GM12801 (cell line): Measurements from ENCODE around the gene TOMM5.

ENCODE experiments used
- CTCF ChIP-seq: IDR thresholded peaks from one replicate; pipeline ENCODE4 v1.5.1; 2011; ENCODE audit warnings: control low read depth; ENCODE audit not compliant: insufficient read length; ENCODE audit errors: extremely low read depth

Gene TOMM5

DNA sequence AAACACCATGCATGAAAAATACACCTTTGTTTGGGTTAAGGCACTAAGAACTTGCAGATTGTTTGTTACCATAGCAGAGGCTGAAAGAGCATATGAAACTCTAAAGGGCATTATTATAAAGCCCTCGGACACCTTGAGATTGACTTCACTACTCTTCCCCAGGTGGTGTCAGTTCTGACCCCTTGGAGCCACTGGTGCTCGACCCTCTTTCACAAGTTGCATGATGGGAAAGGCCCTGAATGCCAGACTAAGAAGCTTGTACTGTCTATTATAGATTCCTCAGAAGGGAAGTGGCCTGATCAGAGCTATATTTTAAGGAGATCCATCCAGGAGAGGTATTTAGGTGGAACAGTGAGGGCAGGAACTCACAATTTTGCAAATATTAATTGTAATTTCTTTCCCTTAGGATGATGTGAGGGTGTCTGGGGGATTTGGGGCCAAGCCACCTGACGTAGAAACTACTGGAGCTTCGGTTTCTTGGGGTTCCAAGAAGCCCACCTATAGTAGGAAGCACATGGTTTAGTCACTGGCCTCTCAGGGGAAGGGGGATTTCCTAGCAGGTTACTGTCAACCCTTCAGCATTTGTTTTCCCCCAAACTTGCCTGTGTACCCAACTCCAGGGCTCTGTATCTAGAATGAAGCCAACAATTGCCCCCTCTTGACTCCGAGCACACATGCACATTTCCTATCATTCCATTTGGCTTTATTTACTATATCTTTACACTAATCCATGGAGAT lies 32.4 kb downstream of the TOMM5 start:
- no peak for TF ChIP-seq CTCF

DNA sequence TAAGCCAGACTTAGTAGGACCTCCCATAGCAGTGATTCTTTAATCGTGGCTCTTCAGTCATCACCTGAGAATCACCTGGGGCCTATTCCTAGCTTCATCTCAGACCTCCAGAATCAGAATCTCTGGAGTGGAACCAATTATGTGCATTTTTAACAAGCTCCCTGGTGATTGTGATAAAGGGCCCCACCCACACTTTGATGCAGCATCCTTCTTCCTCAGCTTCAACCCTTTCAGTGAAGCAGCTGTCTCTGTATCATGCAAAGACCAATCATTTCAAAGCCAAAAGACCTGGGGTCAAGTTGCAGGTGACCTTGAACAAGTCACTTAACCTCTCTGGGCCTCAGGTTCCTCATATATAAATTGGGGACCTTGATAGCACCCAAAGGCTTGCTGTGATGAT lies 33.3 kb downstream of the TOMM5 start:
- TF ChIP-seq CTCF, result no peak

DNA sequence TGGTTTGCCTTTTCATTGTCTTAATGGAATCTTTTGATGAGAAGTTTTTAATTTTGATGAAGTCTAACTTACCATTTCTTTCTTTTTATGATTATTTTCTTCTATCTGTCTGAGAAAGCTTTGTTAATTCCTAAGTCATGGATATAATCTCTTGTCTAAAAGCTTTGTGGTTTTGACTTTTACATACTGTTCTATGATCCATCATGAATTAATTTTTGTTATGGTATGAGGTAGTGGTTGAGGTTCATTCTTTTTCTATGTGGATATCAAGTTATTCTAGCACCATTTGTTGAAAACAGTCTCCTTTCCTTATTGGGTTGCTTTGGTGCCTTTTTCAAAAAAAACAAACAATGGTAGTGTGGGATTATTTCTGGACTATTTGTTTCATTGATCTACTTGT lies 36.6 kb downstream of the TOMM5 start:
- TF ChIP-seq CTCF, result no peak

DNA sequence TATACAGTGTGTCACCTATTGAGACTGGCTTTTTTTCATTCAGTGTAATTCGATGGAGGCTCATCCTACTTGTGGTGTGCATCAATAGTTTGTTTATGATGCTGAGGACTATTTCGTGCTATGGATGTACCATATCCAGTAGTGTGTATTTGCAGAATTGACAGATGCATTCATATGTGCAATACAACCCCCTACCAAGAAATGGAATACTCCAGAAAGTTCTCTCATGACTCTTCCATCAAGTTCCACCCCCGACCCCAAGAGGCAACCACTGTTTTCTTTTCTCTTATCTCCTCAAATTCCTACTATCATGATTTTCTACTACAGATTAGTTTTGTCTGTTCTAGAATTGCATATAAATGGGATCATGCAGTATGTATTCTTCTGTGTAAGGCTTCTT lies 38.1 kb downstream of the TOMM5 start:
- no peak for TF ChIP-seq CTCF

DNA sequence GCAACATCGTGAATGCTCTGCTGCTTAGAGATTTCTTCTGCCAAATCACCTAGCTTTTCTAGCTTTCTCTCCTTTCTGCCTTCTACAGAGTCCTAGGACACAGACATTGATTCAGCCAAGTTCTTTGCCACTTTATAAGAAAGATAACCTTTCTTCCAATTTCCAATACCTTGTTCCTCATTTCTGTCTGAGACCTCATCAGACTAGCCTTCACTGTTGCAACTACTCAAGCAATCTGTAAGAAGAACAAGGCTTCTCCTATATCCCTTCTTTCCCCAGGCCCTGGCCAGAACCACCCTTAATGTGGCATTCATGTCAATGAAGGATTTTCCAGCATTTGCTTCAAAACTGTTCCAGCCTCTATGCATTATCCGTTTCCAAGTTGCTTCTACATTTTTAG lies 40.5 kb downstream of the TOMM5 start:
- no peak for TF ChIP-seq CTCF

DNA sequence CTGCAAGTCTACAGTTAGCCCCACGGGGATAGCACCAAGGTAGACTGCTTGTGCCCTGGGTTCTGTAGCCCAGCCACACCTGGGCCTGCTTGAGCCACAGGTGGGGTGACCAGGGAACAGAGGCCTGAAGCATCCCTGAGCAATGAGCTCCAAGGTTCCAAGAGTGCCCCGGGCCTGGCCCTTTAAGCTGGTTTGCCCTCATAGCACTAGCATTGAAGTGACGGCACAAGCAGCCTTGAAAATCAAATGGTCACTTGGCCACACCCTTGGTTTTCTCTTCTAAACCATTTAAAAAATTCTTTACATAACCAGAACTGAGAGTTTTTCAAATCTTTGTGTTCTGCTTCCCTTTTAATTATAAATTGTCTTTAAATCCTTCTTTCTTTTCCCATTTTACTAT lies 40.9 kb downstream of the TOMM5 start:
- no peak for TF ChIP-seq CTCF

DNA sequence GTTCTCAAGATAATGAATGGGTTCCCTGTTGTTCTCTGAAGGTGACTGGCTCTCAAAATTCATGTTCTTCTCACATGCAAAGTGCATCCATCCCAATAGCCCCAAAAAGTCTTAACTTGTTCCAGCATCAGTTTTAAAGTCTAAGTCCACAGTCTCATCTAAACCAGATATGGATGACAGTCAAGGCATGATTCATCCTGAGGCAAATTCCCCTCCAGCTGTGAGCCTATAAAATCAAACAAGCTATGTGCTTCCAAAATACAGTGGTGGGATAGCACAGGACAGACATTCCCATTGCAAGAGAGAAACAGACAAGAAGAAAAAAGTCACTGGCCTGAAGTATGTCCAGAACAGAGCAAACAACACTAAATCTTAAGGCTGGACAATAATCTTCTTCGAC lies 41.6 kb downstream of the TOMM5 start:
- no peak for TF ChIP-seq CTCF

DNA sequence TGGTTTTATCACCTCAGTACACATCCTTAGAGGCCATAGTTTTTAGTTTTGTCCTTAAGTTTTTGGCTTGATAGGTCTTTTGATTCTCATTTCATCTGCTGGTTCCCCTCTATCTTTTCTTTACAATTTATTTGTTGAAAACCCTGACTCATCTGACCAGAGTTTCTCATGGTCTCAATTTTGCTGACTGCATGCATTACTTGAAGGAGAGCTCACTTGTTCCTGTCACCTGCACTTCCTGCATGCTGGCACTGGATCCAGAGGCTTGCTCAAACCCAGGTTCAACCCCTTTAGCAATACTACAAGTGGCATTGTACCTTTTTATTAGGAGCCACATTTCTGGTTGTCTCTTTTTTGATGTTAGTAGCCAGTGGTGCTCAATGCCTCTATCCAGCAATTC lies 42.9 kb downstream of the TOMM5 start:
- no peak for TF ChIP-seq CTCF
